Erythroblast (primary cell): ENCODE data around the gene NHSL2.

Experiments
- DNase-seq, 2 experiments: peaks; one replicate each; lab custom pipeline; 2025; lab: John Stamatoyannopoulos, UW
- GATA1 ChIP-seq: IDR thresholded peaks from 2 replicates; pipeline ENCODE4 v1.6.1; 2011; ENCODE audit warnings: low read depth, mild to moderate bottlenecking, control low read depth, low read length, moderate library complexity
- POLR2A ChIP-seq: IDR thresholded peaks from 2 replicates; pipeline ENCODE4 v1.6.1; 2011; ENCODE audit warnings: mild to moderate bottlenecking, low read length

Gene NHSL2

GRCh38 chrX:72001906-72002305 lies 91.3 kb downstream of the NHSL2 start:
- no peak for DNase-seq
- TF ChIP-seq GATA1 (no peak), POLR2A (no peak)

DNA sequence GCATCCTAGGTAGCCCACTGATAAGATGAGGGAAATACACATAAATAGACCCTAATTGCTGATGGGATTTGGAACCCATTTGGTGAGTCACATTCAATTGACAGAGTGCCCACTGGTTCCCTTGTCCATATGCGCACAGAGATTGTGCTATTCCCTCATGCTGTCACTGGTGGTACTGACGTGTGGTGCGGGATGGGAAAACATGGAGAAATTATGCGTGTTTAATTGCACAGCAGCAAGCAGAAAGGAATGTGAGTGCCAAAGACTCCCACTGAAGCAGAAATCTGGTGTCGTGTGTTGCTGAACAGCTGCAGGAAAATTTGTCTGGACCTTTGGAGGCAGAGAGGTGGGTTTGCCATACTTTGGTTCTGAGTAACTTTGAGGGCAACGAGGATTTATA lies 92.2 kb downstream of the NHSL2 start:
- TF ChIP-seq GATA1 (no peak), POLR2A (no peak)
- DNase-seq = no peak

- no peak for DNase-seq
- TF ChIP-seq GATA1 (no peak), POLR2A (no peak)
These were observed 93.4 kb downstream of the NHSL2 start for GRCh38 chrX:72003811-72004750.

GRCh38 chrX:72005046-72005445 lies 94.4 kb downstream of the NHSL2 start:
- no peak for TF ChIP-seq POLR2A
- no peak for TF ChIP-seq GATA1
- no peak for DNase-seq

DNA sequence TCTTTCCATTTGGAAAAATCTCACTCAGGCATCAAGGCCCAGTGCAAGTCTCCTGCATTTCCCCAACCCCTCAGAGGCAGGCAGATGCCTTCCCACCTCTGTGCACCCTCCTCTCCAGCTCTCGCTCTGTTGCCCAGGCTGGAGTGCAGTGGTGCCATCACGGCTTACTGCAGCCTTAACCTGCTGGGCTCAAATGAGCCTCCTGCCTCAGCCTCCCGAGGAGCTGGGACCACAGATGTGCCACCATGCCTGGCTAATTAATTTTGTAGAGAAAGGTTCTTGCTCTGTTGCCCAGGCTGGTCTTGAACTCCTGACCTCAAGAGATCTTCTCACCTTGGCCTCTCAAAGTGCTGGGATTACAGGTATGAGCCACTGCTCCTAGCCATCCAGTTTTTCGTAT lies 95.8 kb downstream of the NHSL2 start:
- TF ChIP-seq POLR2A (no peak), GATA1 (no peak)
- no peak for DNase-seq

- no peak for TF ChIP-seq POLR2A
- no peak for TF ChIP-seq GATA1
- no peak for DNase-seq
These were observed 99.1 kb downstream of the NHSL2 start for GRCh38 chrX:72009731-72010130.

DNA sequence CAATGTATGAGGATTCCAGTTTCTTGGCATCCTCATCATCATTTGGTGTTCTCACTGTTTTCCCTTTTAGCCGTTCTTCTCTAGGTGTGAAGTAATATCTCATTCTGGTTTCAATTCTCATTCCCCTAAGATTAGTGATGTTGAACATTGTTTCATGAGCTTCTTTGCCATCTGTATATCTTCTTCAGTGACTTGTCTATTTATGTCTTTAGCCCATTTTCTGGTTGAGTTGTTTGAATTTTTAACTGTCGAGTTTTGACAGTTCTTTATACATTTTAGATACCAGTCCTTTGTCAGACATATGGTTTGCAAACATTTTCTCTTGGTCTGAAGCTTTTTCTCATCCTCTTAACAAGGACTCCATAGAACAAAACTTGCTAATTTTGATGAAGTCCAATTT lies 101.1 kb downstream of the NHSL2 start:
- DNase-seq = no peak
- TF ChIP-seq POLR2A = no peak

GRCh38 chrX:72015383-72015782 lies 104.7 kb downstream of the NHSL2 start:
- DNase-seq = peak in 1 of 2 experiments; percentile 1
- no peak for TF ChIP-seq GATA1
- no peak for TF ChIP-seq POLR2A

DNA sequence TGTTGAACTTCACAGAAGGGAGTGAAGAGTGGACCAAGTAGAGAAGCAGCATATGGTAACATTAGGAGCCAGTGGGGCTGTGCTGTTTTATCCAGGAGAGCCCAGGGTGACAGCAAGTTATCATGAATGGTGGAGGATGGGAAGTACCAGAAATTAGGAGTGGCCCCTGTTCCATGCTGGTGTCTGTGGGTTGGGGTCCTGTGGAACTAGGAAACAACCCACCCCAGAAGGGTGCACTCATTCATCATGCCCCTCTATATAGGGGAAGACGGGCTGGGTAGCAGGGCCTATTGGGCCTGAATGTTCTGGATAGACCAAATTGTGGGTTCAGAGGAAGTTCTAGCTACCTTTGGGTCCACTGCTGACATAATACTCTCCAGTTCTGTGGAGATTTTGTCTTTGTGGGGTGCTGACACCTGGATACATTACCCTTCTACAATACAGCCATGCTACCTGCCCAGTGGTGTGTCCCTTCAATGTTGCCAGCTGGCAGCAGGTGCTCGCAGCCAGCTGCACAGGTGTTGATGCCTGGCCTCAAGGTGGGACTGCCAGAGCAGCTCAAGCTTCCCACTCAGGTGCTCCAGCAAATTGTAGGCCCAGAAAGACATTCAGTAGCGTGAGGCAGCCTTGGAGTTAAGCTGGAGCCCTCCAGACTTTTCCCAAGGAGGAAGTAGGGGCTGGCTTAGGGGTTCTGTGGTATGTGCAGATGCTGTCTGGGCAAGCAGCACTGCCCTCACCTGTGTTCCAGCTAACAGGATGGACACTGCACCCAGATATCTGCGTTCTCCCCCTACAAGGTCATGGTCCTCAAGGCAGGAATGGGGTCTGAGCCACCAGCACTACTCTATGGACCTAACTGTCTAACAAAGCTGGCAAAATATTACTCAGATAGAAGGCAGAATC lies 106.5 kb downstream of the NHSL2 start:
- no peak for DNase-seq
- no peak for TF ChIP-seq GATA1
- TF ChIP-seq POLR2A = no peak

DNA sequence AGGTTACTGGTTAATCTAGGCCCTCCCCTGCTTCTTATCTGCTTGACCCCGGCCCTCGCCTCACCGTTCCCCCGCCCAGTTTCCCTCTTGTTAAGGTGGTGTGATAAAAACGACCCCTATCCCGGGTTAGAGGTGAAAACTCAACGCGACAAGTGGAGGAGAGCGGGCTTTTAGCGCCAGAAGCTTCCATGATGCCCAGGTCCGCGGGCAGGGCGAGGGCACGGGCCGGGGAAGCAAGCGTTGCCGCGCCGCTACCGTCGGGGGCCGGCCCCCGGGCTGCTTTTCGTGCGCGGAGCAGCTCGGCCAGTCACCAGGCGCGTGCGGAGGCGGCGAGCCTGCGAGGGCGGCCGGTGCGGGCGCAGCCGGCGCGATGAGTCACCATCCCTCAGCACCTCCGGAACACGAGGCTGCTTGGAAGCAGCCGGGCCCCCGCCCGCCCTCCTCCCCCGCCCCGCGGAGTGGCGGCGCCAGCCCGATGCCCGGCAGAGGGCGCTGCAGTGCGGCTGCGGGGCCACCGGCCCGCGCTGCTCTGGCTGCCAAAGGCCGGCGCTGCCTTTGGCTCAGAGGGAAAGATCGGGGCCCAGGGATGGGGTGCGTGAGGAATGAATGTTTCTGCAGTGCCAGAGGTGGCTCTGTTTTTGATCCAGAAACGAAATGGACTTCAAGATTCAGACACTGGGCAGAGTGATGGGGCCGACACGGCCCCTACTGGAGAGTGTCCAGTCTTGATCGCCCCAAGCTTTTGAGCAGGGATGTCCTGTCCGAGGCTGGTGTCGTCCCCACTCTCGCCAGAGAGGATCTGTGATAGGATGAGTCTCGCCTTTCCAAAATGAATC lies 107.8 kb downstream of the NHSL2 start:
- TF ChIP-seq GATA1 = no peak
- no peak for TF ChIP-seq POLR2A
- peak; percentile 90 to 94 for DNase-seq

DNA sequence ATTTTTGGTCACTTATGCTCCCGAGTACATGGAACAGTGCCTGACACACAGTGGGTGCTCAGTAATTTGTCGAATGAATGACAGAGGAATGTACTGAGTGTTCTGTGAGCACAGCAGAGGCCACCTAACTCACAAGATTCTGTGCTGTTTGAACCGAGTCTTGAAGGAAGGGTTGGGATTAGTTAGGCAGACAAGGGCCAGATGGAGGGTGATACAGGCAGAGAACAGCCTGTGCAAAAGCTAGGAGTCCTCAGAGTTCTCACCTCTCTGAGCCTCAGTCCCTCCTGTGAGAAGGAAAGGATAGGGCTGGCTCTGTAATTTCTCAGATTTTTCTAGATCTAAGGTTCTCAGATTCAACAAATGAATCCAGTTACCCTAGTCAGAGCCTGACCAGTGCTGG lies 108.8 kb downstream of the NHSL2 start:
- TF ChIP-seq GATA1 = no peak
- TF ChIP-seq POLR2A = no peak
- no peak for DNase-seq

GRCh38 chrX:72020204-72020603 lies 109.6 kb downstream of the NHSL2 start:
- TF ChIP-seq POLR2A (no peak), GATA1 (no peak)
- no peak for DNase-seq

GRCh38 chrX:72020788-72021187 lies 110.1 kb downstream of the NHSL2 start:
- no peak for DNase-seq
- TF ChIP-seq GATA1 (no peak), POLR2A (no peak)

GRCh38 chrX:72021975-72022374 lies 111.3 kb downstream of the NHSL2 start:
- DNase-seq = peak; percentile 51 to 57
- TF ChIP-seq POLR2A (no peak), GATA1 (no peak)
